ENCODE results near the gene PIGO.

The PIGO gene

GRCh38 chr9:35054185-35054835 is 42.1 kb downstream of the PIGO start:
- TF ChIP-seq, protein P1, sequence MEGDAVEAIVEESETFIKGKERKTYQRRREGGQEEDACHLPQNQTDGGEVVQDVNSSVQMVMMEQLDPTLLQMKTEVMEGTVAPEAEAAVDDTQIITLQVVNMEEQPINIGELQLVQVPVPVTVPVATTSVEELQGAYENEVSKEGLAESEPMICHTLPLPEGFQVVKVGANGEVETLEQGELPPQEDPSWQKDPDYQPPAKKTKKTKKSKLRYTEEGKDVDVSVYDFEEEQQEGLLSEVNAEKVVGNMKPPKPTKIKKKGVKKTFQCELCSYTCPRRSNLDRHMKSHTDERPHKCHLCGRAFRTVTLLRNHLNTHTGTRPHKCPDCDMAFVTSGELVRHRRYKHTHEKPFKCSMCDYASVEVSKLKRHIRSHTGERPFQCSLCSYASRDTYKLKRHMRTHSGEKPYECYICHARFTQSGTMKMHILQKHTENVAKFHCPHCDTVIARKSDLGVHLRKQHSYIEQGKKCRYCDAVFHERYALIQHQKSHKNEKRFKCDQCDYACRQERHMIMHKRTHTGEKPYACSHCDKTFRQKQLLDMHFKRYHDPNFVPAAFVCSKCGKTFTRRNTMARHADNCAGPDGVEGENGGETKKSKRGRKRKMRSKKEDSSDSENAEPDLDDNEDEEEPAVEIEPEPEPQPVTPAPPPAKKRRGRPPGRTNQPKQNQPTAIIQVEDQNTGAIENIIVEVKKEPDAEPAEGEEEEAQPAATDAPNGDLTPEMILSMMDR (IDR thresholded peaks at IDR 0.05) = no peak
- no peaks in the 10 kb centered on the region for H3K4me1 ChIP-seq (ENCODE audit: control insufficient read depth in 1 of 2, insufficient read depth in 1 of 2, low read depth in 1 of 2, low read length in 1 of 2)
- H3K27me3 ChIP-seq = no peaks in the 10 kb centered on the region
- peaks cover 83% of the 10 kb centered on the region for H3K36me3 ChIP-seq
- H3K27ac ChIP-seq = peak overlapping the region; percentile 33
- H3K4me3 ChIP-seq (ENCODE audit: low read depth in 1 of 2, low read length in 1 of 2) = no peak overlapping the region
- H3K9me3 ChIP-seq = no peaks in the 10 kb centered on the region

- H3K4me1 ChIP-seq (ENCODE audit: control insufficient read depth in 1 of 2, insufficient read depth in 1 of 2, low read depth in 1 of 2, low read length in 1 of 2) = no peaks in the 10 kb centered on the region
- no peaks in the 10 kb centered on the region for H3K9me3 ChIP-seq
- TF ChIP-seq, protein P1 (IDR thresholded peaks at IDR 0.05) = peak; percentile 33
- H3K27ac ChIP-seq = no peak overlapping the region
- H3K4me3 ChIP-seq (ENCODE audit: low read depth in 1 of 2, low read length in 1 of 2) = no peak overlapping the region
- no peaks in the 10 kb centered on the region for H3K27me3 ChIP-seq
- H3K36me3 ChIP-seq = peaks cover 73% of the 10 kb centered on the region
These were observed 45.1 kb downstream of the PIGO start for GRCh38 chr9:35051069-35051967.

- TF ChIP-seq, protein P1 (IDR thresholded peaks at IDR 0.05) = no peak
- Histone ChIP-seq H3K4me3 (ENCODE audit: low read depth in 1 of 2, low read length in 1 of 2) (no peak overlapping the region), H3K4me1 (ENCODE audit: control insufficient read depth in 1 of 2, insufficient read depth in 1 of 2, low read depth in 1 of 2, low read length in 1 of 2) (no peaks in the 10 kb centered on the region), H3K9me3 (no peaks in the 10 kb centered on the region), H3K27ac (no peak overlapping the region), H3K27me3 (no peaks in the 10 kb centered on the region), H3K36me3 (peaks cover 72% of the 10 kb centered on the region)
These were observed 47.9 kb downstream of the PIGO start for GRCh38 chr9:35048511-35048910.

- peaks cover 55% of the 10 kb centered on the region for H3K36me3 ChIP-seq
These were observed 52.3 kb downstream of the PIGO start for GRCh38 chr9:35044071-35044470.

DNA sequence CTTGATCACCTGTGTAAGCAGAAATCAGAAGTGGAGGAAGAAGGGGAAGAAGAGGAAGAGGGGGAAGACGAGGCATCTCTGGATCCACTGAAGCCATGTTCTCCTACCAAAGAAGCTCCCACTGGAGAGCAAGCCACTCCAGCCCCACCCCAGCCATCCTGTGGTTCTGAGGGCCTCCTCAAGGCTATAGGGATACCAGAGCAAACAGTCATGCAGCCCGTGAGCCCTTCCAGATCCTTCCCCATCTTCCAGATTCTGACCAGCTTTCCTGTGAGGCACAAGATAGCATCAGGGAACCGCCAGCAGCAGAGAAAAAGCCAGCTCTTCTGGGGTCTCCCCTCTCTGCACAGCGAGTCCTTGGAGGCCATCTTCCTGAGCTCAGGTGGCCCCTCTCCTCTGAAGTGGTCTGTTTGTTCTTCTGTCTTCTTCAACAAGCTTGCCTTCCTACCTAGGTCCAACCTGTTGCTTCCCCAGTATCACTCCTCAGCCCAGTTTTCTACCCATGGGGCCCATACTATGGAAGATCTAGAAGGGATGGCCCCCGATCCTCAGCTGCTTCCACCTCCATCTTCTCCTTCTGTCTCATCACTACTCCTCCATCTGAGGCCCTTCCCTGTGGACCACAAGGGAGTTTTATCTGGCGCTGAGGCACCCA is 53.4 kb downstream of the PIGO start:
- H3K4me1 ChIP-seq (ENCODE audit: control insufficient read depth in 1 of 2, insufficient read depth in 1 of 2, low read depth in 1 of 2, low read length in 1 of 2) = no peaks in the 10 kb centered on the region
- peaks cover 45% of the 10 kb centered on the region for H3K36me3 ChIP-seq
- TF ChIP-seq, protein P1 (IDR thresholded peaks at IDR 0.05) = no peak
- no peak overlapping the region for H3K4me3 ChIP-seq (ENCODE audit: low read depth in 1 of 2, low read length in 1 of 2)
- no peaks in the 10 kb centered on the region for H3K27me3 ChIP-seq
- H3K27ac ChIP-seq = no peak overlapping the region
- no peaks in the 10 kb centered on the region for H3K9me3 ChIP-seq

More at GRCh38 chr9:35044071-35044470, 52.3 kb downstream of the PIGO start:
- TF ChIP-seq, protein P1 (IDR thresholded peaks at IDR 0.05) = no peak
- H3K27me3 ChIP-seq = no peaks in the 10 kb centered on the region
- H3K27ac ChIP-seq = no peak overlapping the region
- H3K4me1 ChIP-seq (ENCODE audit: control insufficient read depth in 1 of 2, insufficient read depth in 1 of 2, low read depth in 1 of 2, low read length in 1 of 2) = no peaks in the 10 kb centered on the region
- no peaks in the 10 kb centered on the region for H3K9me3 ChIP-seq
- no peak overlapping the region for H3K4me3 ChIP-seq (ENCODE audit: low read depth in 1 of 2, low read length in 1 of 2)

Data from neutrophil (primary cell).